ENCODE results near the gene LRRC15.

GRCh38 chr3:194380326-194380725 is 10.8 kb upstream of the LRRC15 start:
- no peak for TF ChIP-seq CTCF (IDR thresholded peaks at IDR 0.05)
- TF ChIP-seq POLR2A (IDR thresholded peaks at IDR 0.05), result no peak
